Esophagus squamous epithelium (tissue), 5 donors: ENCODE results near the gene APC. TPM values are rescaled to one million over a fixed set of nuclear protein-coding genes. Genes with fewer than 3 reads are reported as not detected.

Experiments used
- DNase-seq: peaks from one replicate; lab custom pipeline; 2025; lab: John Stamatoyannopoulos, UW
- H3K27ac ChIP-seq, 4 donors: fragments of 200-600 bp; sonication (generic); one replicate each; pipeline ENCODE4 v1.5.1; 2016 to 2019; ENCODE audit warnings: mild to moderate bottlenecking in 1 of 4
- H3K27me3 ChIP-seq, 4 donors: fragments of 200-600 bp; sonication (generic); 1 replicate in 3 of 4; 2 replicates in 1 of 4; pipeline versions ENCODE4 v1.5.1 to v1.6.0; 2017 to 2021; ENCODE audit warnings: antibody characterized with exemption in 1 of 4
- H3K36me3 ChIP-seq, 3 donors: fragments of 200-600 bp; sonication (generic); one replicate each; pipeline ENCODE4 v1.5.1; 2016 to 2019
- H3K4me1 ChIP-seq, 3 donors: fragments of 200-600 bp; sonication (generic); one replicate each; pipeline ENCODE4 v1.5.1; 2017 to 2019
- H3K4me3 ChIP-seq, 4 donors: fragments of 200-600 bp; sonication (generic); 1 replicate in 3 of 4; 2 replicates in 1 of 4; pipeline ENCODE4 v1.5.1; 2016 to 2019; ENCODE audit warnings: mild to moderate bottlenecking in 2 of 4, moderate library complexity in 1 of 4
- H3K9me3 ChIP-seq, 3 donors: fragments of 200-600 bp; sonication (generic); one replicate each; pipeline ENCODE4 v1.5.1; 2016 to 2019
- POLR2A ChIP-seq, 4 donors: fragments of 450-650 bp; IDR thresholded peaks; one replicate each; pipeline ENCODE4 v1.6.1; 2017; ENCODE audit warnings: antibody characterized with exemption in 4 of 4, mild to moderate bottlenecking in 4 of 4, moderate library complexity in 3 of 4
- WGBS, 2 donors: methylation state at CpG; one replicate each; pipeline ENCODE4 v1.1.5; 2018; 5-methylcytosine and 5-hydroxymethylcytosine counted together
- intact Hi-C: fragments of 100-400 bp; cut with DNase I; formaldehyde crosslinking; loops from one replicate; pipeline ENCODE4 v1.15.0; 2022
- total RNA-seq, 4 donors: library from RNA; depleted of rRNA; stranded (reverse); fragments of >200 nt; gene quantifications; one replicate each; pipeline ENCODE4 v1.1.0, GENCODE V29; 2016
- TF ChIP-seq, protein P1 (sequence below), 6 experiments: fragments of 450-650 bp in 4 of 6; fragments of 200-600 bp in 2 of 6; sonication (generic) in 2 of 6; IDR thresholded peaks; one replicate each; pipeline ENCODE4 v1.5.1; 2016 to 2019; ENCODE audit warnings: antibody characterized with exemption in 6 of 6, mild to moderate bottlenecking in 4 of 6, moderate library complexity in 4 of 6
- donor health status: DM: yes; HTN: yes; CAD: no.

The APC gene
- total RNA-seq, 4 donors from 2014 or later: 34.7 to 75.0 (median 58.1) TPM

GRCh38 chr5:112787261-112787660 lies 49.6 kb downstream of the APC start:
- intact Hi-C loops: no loop called here

GRCh38 chr5:112787896-112788295 lies 50.2 kb downstream of the APC start:
- intact Hi-C loops: no loop called here
- TF ChIP-seq, protein P1, sequence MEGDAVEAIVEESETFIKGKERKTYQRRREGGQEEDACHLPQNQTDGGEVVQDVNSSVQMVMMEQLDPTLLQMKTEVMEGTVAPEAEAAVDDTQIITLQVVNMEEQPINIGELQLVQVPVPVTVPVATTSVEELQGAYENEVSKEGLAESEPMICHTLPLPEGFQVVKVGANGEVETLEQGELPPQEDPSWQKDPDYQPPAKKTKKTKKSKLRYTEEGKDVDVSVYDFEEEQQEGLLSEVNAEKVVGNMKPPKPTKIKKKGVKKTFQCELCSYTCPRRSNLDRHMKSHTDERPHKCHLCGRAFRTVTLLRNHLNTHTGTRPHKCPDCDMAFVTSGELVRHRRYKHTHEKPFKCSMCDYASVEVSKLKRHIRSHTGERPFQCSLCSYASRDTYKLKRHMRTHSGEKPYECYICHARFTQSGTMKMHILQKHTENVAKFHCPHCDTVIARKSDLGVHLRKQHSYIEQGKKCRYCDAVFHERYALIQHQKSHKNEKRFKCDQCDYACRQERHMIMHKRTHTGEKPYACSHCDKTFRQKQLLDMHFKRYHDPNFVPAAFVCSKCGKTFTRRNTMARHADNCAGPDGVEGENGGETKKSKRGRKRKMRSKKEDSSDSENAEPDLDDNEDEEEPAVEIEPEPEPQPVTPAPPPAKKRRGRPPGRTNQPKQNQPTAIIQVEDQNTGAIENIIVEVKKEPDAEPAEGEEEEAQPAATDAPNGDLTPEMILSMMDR (IDR thresholded peaks at IDR 0.05): no peak
- no peak for TF ChIP-seq POLR2A (IDR thresholded peaks at IDR 0.05)
- Histone ChIP-seq H3K9me3 (no peaks in the 10 kb centered on the region), H3K27me3 (no peaks in the 10 kb centered on the region), H3K4me3 (no peak overlapping the region), H3K4me1 (no peaks in the 10 kb centered on the region), H3K36me3 (peaks cover 0 to 51% (median 0%) of the 10 kb centered on the region in 3 donors), H3K27ac (no peak overlapping the region)
- 93 to 96% methylated on average over 3 of the region's 3 CpGs for WGBS, 2 donors
- no peak for DNase-seq

More at GRCh38 chr5:112787261-112787660, 49.6 kb downstream of the APC start:
- Histone ChIP-seq H3K36me3 (peaks cover 0 to 51% (median 0%) of the 10 kb centered on the region in 3 donors), H3K27me3 (no peaks in the 10 kb centered on the region), H3K4me1 (no peaks in the 10 kb centered on the region), H3K4me3 (no peak overlapping the region), H3K9me3 (no peaks in the 10 kb centered on the region), H3K27ac (no peak overlapping the region)
- DNase-seq: no peak
- TF ChIP-seq, protein P1 (IDR thresholded peaks at IDR 0.05): no peak
- TF ChIP-seq POLR2A (IDR thresholded peaks at IDR 0.05): no peak
- WGBS, 2 donors: 84 to 89% methylated on average over 1 of the region's 1 CpG

GRCh38 chr5:112793201-112793600 lies 55.5 kb downstream of the APC start:
- no peak overlapping the region for H3K4me3 ChIP-seq
- WGBS, 2 donors: 91 to 93% methylated on average over 2 of the region's 2 CpGs
- no peaks in the 10 kb centered on the region for H3K4me1 ChIP-seq
- no peaks in the 10 kb centered on the region for H3K9me3 ChIP-seq
- peaks cover 0 to 79% (median 16%) of the 10 kb centered on the region in 3 donors for H3K36me3 ChIP-seq
- intact Hi-C loops: no loop called here
- H3K27me3 ChIP-seq: no peaks in the 10 kb centered on the region
- TF ChIP-seq, protein P1 (IDR thresholded peaks at IDR 0.05): no peak
- no peak for TF ChIP-seq POLR2A (IDR thresholded peaks at IDR 0.05)
- no peak for DNase-seq
- no peak overlapping the region for H3K27ac ChIP-seq

DNA sequence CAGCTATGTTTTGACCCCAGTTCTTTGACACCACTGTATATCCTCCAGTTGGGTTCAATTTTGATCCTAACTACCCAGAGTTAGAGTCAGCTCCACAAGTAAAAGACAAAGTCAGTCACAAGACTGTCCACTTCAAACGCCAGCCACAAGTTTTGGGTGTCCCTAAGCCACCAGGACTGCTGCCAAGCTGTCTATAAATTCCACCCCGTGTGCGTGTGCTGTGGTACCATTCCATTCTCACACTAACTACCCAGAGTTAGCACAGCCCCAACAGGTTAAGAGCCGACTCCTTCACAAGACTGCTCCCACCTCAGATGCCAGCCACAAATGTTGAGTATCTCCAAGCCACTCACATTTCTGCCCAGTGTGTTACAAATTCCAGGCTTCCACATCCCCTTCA lies 56.7 kb downstream of the APC start:
- no peaks in the 10 kb centered on the region for H3K27me3 ChIP-seq
- no peaks in the 10 kb centered on the region for H3K4me1 ChIP-seq
- DNase-seq: no peak
- H3K27ac ChIP-seq: no peak overlapping the region
- no peak overlapping the region for H3K4me3 ChIP-seq
- no peaks in the 10 kb centered on the region for H3K9me3 ChIP-seq
- no peak for TF ChIP-seq POLR2A (IDR thresholded peaks at IDR 0.05)
- WGBS, 2 donors: 96 to 100% methylated on average over 4 of the region's 4 CpGs
- H3K36me3 ChIP-seq: peaks cover 0 to 91% (median 16%) of the 10 kb centered on the region in 3 donors
- intact Hi-C loops: no loop called here

DNA sequence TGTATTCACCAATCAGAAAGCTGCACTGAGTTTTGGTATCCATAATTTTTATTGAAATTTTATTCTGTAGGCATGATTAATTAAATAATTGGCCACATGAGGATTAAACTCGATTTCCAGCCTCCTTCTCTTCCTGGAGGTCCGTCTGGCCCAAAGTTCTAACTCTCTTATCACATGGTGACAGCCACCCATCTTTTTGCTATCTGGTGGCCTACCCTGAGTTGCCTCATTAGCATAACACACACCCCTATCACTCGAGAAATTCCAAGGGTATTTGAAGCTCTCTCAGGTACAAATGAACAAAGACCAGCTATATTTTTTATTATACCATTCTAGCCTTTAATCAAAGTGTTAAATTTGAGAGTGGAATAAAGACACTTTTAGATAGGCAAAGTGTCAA lies 57.7 kb downstream of the APC start:
- no peak for TF ChIP-seq POLR2A (IDR thresholded peaks at IDR 0.05)
- WGBS, 2 donors: 70 to 84% methylated on average over 3 of the region's 3 CpGs
- Histone ChIP-seq H3K4me3 (no peak overlapping the region), H3K27me3 (no peaks in the 10 kb centered on the region), H3K27ac (no peak overlapping the region), H3K4me1 (no peaks in the 10 kb centered on the region), H3K9me3 (no peaks in the 10 kb centered on the region), H3K36me3 (peaks cover 0 to 95% (median 16%) of the 10 kb centered on the region in 3 donors)
- intact Hi-C loops: no loop called here
- no peak for DNase-seq

- H3K36me3 ChIP-seq: peaks cover 0 to 95% (median 16%) of the 10 kb centered on the region in 3 donors
- TF ChIP-seq, protein P1 (IDR thresholded peaks at IDR 0.05): no peak
- TF ChIP-seq POLR2A (IDR thresholded peaks at IDR 0.05): no peak
- intact Hi-C loops: no loop called here
- no peaks in the 10 kb centered on the region for H3K4me1 ChIP-seq
- H3K4me3 ChIP-seq: no peak overlapping the region
- H3K9me3 ChIP-seq: no peaks in the 10 kb centered on the region
- no peaks in the 10 kb centered on the region for H3K27me3 ChIP-seq
- DNase-seq: no peak
- WGBS, 2 donors: 58 to 75% methylated on average over 2 of the region's 2 CpGs
- no peak overlapping the region for H3K27ac ChIP-seq
These were observed 58.4 kb downstream of the APC start for GRCh38 chr5:112795944-112796678.
